Mesothelial cell of epicardium (in vitro differentiated cells): Measurements from ENCODE around the gene CFAP91. TPM values are rescaled to one million over a fixed set of nuclear protein-coding genes. Genes with fewer than 3 reads are reported as not detected.

Experiments used
- DNase-seq, 2 experiments: peaks; one replicate each; pipeline ENCODE4 v3.0.0; 2021; ENCODE audit warnings: low spot score in 2 of 2; ENCODE audit not compliant: unreplicated experiment in 2 of 2
- H3K27ac Mint-ChIP-seq: 2 replicates; pipeline ENCODE4 v1.8.0; 2021; ENCODE audit warnings: mixed read lengths
- H3K27me3 Mint-ChIP-seq: 2 replicates; pipeline ENCODE4 v1.8.0; 2021; ENCODE audit warnings: low read depth, mixed read lengths
- H3K36me3 Mint-ChIP-seq: 2 replicates; pipeline ENCODE4 v1.8.0; 2021; ENCODE audit warnings: mixed read lengths
- H3K4me1 Mint-ChIP-seq: 2 replicates; pipeline ENCODE4 v1.8.0; 2021; ENCODE audit warnings: mixed read lengths
- H3K4me3 Mint-ChIP-seq: 2 replicates; pipeline ENCODE4 v1.8.0; 2021; ENCODE audit warnings: mild to moderate bottlenecking, moderate library complexity, mixed read lengths
- H3K9me3 Mint-ChIP-seq: 2 replicates; pipeline ENCODE4 v1.8.0; 2021; ENCODE audit warnings: mixed read lengths
- CTCF ChIP-seq: fragments of 200-600 bp; sonication (generic); IDR thresholded peaks from one replicate; pipeline ENCODE4 v1.5.0; 2021; ENCODE audit warnings: antibody characterized with exemption; ENCODE audit not compliant: unreplicated experiment
- total RNA-seq: library from RNA; stranded (reverse); gene quantifications from 3 replicates; pipeline ENCODE4 v1.2.1, GENCODE V29; 2021

Gene CFAP91
- total RNA-seq, 1 donor from 2014 or later: 10.9 TPM

DNA sequence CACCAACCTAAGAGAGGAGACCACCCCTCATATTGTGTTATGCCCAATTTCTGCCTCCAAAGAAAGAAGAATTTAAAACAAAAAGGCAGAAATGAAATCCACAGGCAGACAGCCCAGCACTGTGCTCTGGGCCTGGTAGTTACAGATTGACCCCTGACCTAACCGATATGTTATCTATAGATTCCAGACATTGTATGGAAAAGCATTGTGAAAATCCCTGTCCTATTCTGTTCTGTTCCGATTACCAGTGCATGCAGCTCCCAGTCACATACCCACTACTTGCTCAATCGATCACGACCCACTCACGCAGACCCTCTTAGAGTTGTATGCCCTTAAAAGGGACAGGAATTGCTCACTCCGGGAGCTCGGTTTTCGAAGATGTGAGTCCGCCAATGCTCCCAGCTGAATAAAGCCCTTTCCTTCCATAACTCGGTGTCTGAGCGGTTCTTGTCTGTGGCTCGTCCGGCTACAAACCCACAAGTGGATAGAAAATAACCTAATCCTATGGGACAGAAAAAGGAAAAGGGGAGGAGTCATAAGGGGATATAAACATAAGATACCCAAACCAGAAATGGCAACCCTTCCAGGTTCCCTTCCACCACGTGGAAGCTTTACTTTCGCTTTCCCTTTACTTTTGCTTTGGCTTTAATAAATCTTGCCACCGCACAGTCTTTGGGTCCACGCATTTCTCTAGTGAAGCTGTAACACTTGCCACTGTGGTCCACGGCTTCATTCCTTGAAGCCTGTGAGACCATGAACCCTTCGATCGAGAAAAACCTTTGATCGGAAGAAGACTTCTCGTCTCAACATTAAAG is 1.7 kb upstream of the CFAP91 start:
- Mint-ChIP-seq H3K36me3 (no peaks in the 10 kb centered on the region), H3K4me3 (no peak overlapping the region), H3K27ac (no peak overlapping the region), H3K27me3 (no peaks in the 10 kb centered on the region), H3K4me1 (peaks cover 12% of the 10 kb centered on the region), H3K9me3 (no peaks in the 10 kb centered on the region)
- TF ChIP-seq CTCF: no peak
- no peak for DNase-seq

GRCh38 chr3:119703820-119704531 is 1.2 kb downstream of the CFAP91 start:
- Mint-ChIP-seq H3K27me3 (no peaks in the 10 kb centered on the region), H3K27ac (no peak overlapping the region), H3K4me1 (peaks cover 23% of the 10 kb centered on the region), H3K36me3 (no peaks in the 10 kb centered on the region), H3K4me3 (peak overlapping the region; percentile 73), H3K9me3 (no peaks in the 10 kb centered on the region)
- TF ChIP-seq CTCF: no peak
- DNase-seq: no peak

DNA sequence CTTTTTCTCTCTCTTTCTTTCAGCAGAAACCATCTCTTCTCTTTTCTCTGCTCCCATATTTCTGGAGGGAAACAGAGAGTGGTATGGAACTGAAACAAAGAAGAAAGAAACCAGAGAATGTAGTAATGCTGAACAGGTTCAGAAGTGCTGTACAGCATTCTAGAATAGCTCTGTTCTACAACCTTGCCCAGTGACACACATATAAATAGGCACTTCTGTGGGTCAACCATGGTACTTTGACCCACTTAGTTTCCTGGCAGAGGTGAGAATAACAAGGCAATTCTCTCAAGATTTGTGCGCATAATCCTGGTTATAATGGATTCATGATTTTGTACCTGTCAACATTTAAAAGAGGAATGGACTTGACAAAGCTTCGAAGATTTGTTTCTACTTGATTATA is 12.3 kb downstream of the CFAP91 start:
- no peaks in the 10 kb centered on the region for H3K27me3 Mint-ChIP-seq
- no peak overlapping the region for H3K4me3 Mint-ChIP-seq
- no peak overlapping the region for H3K27ac Mint-ChIP-seq
- no peak for DNase-seq
- H3K4me1 Mint-ChIP-seq: no peaks in the 10 kb centered on the region
- H3K36me3 Mint-ChIP-seq: peaks cover 5% of the 10 kb centered on the region
- no peaks in the 10 kb centered on the region for H3K9me3 Mint-ChIP-seq
- no peak for TF ChIP-seq CTCF

DNA sequence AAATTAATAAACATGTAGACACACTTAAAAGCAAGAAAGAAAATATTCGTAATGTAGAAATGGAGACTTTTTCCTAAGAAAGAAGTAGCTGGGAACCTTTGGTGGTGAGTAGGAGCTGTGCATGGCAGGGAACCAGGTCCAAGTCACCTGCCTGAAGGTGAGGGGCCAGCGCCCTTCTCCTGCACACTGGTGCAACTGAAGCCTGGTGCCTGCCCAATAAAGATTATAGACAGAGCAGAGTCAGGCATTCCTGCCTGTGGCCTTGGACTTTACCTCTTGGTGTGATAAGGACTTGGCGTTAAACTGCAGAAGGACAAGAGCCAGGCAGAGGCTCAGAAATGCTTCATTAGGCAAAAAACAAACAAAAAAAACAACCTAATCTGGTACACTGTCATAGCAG is 14.2 kb downstream of the CFAP91 start:
- no peak for DNase-seq
- Mint-ChIP-seq H3K27ac (no peak overlapping the region), H3K36me3 (peaks cover 5% of the 10 kb centered on the region), H3K4me3 (no peak overlapping the region), H3K9me3 (no peaks in the 10 kb centered on the region), H3K27me3 (no peaks in the 10 kb centered on the region), H3K4me1 (no peaks in the 10 kb centered on the region)
- TF ChIP-seq CTCF: no peak

DNA sequence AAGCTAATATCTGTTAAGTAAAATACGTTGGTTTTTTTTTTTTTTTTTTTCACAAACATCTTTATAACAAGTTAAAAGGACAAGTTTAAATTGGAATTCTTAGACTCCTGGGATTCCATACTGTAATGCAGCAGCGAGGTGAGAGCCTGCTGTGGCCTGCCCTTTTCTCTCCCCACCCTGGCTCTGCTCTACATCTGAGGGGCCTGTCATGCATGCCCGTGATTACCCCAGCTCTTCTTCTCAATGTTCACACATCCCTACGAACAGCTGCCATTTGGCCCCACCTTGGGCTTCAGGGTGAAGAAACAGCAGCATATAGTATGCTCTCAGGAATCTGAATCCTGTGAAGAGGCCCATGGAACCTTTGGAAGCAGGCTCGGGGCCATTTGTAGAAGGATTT is 14.7 kb downstream of the CFAP91 start:
- no peak overlapping the region for H3K27ac Mint-ChIP-seq
- no peak for TF ChIP-seq CTCF
- no peak for DNase-seq
- no peaks in the 10 kb centered on the region for H3K4me1 Mint-ChIP-seq
- H3K9me3 Mint-ChIP-seq: no peaks in the 10 kb centered on the region
- H3K4me3 Mint-ChIP-seq: no peak overlapping the region
- H3K27me3 Mint-ChIP-seq: no peaks in the 10 kb centered on the region
- peaks cover 5% of the 10 kb centered on the region for H3K36me3 Mint-ChIP-seq
